ENCODE results near the gene SH3BGR. TPM values are rescaled to one million over a fixed set of nuclear protein-coding genes. Genes with fewer than 3 reads are reported as not detected.

Gene SH3BGR
- total RNA-seq, 1 experiment from 2014 or later: 3.2 TPM

- CTCF ChIA-PET: no interaction called here
- DNase-seq: no peak
- no peaks in the 10 kb centered on the region for H3K36me3 Mint-ChIP-seq (ENCODE audit: insufficient read depth, unreplicated experiment)
- no peak for TF ChIP-seq CTCF (IDR thresholded peaks at IDR 0.05; ENCODE audit: unreplicated experiment)
- H3K9me3 Mint-ChIP-seq (ENCODE audit: low read depth, unreplicated experiment): no peaks in the 10 kb centered on the region
- intact Hi-C loops (cut with micrococcal nuclease; ENCODE audit: unreplicated experiment): no loop called here
- H3K27me3 Mint-ChIP-seq (ENCODE audit: unreplicated experiment): no peaks in the 10 kb centered on the region
- no peak overlapping the region for H3K4me3 Mint-ChIP-seq (ENCODE audit: low read depth, unreplicated experiment)
- H3K4me1 Mint-ChIP-seq (ENCODE audit: low read depth, unreplicated experiment): no peaks in the 10 kb centered on the region
- no peak overlapping the region for H3K27ac Mint-ChIP-seq (ENCODE audit: unreplicated experiment)
- no TSS peak for BruUV-seq (replicated peaks)
These were observed 64.1 kb downstream of the SH3BGR start for GRCh38 chr21:39515684-39516472.

GRCh38 chr21:39518055-39518846, 66.5 kb downstream of the SH3BGR start:
- intact Hi-C loops (cut with micrococcal nuclease; ENCODE audit: unreplicated experiment): loop anchor here (1.0 to 2.0 kb wide), 2 partner anchors 113 to 197 kb away; no protein-coding TSS in a partner anchor
- TF ChIP-seq CTCF (IDR thresholded peaks at IDR 0.05; ENCODE audit: unreplicated experiment): peak; percentile 87
- Mint-ChIP-seq H3K9me3 (ENCODE audit: low read depth, unreplicated experiment) (no peaks in the 10 kb centered on the region), H3K4me3 (ENCODE audit: low read depth, unreplicated experiment) (no peak overlapping the region), H3K27ac (ENCODE audit: unreplicated experiment) (no peak overlapping the region), H3K27me3 (ENCODE audit: unreplicated experiment) (no peaks in the 10 kb centered on the region), H3K36me3 (ENCODE audit: insufficient read depth, unreplicated experiment) (no peaks in the 10 kb centered on the region), H3K4me1 (ENCODE audit: low read depth, unreplicated experiment) (no peaks in the 10 kb centered on the region)
- no TSS peak for BruUV-seq (replicated peaks)
- DNase-seq: peak; percentile 61
- CTCF ChIA-PET: interaction anchor here (0.6 to 2.1 kb wide), 5 partner anchors 9 to 199 kb away, joined by 3 to 7 read pairs (median 4); no protein-coding TSS in a partner anchor

- TF ChIP-seq CTCF (IDR thresholded peaks at IDR 0.05; ENCODE audit: unreplicated experiment): no peak
- H3K27ac Mint-ChIP-seq (ENCODE audit: unreplicated experiment): no peak overlapping the region
- no peak for DNase-seq
- BruUV-seq (replicated peaks): no TSS peak
- intact Hi-C loops (cut with micrococcal nuclease; ENCODE audit: unreplicated experiment): loop anchor here (1.0 to 2.0 kb wide), 2 partner anchors 112 to 196 kb away; no protein-coding TSS in a partner anchor
- H3K36me3 Mint-ChIP-seq (ENCODE audit: insufficient read depth, unreplicated experiment): no peaks in the 10 kb centered on the region
- H3K9me3 Mint-ChIP-seq (ENCODE audit: low read depth, unreplicated experiment): no peaks in the 10 kb centered on the region
- H3K4me3 Mint-ChIP-seq (ENCODE audit: low read depth, unreplicated experiment): no peak overlapping the region
- no peaks in the 10 kb centered on the region for H3K27me3 Mint-ChIP-seq (ENCODE audit: unreplicated experiment)
- CTCF ChIA-PET: interaction anchor here (0.6 to 2.1 kb wide), 5 partner anchors 8 to 198 kb away, joined by 3 to 7 read pairs (median 4); no protein-coding TSS in a partner anchor
- no peaks in the 10 kb centered on the region for H3K4me1 Mint-ChIP-seq (ENCODE audit: low read depth, unreplicated experiment)
These were observed 67.1 kb downstream of the SH3BGR start for GRCh38 chr21:39518847-39519210.

- intact Hi-C loops (cut with micrococcal nuclease; ENCODE audit: unreplicated experiment): loop anchor here (2.0 kb wide), 1 partner anchor 111 kb away; no protein-coding TSS in a partner anchor
- no peak for TF ChIP-seq CTCF (IDR thresholded peaks at IDR 0.05; ENCODE audit: unreplicated experiment)
- Mint-ChIP-seq H3K9me3 (ENCODE audit: low read depth, unreplicated experiment) (no peaks in the 10 kb centered on the region), H3K36me3 (ENCODE audit: insufficient read depth, unreplicated experiment) (no peaks in the 10 kb centered on the region), H3K27me3 (ENCODE audit: unreplicated experiment) (no peaks in the 10 kb centered on the region), H3K4me3 (ENCODE audit: low read depth, unreplicated experiment) (no peak overlapping the region), H3K4me1 (ENCODE audit: low read depth, unreplicated experiment) (no peaks in the 10 kb centered on the region), H3K27ac (ENCODE audit: unreplicated experiment) (no peak overlapping the region)
- CTCF ChIA-PET: interaction anchor here (0.6 to 0.7 kb wide), 2 partner anchors 10 to 191 kb away, joined by 3 to 4 read pairs; no protein-coding TSS in a partner anchor
- no peak for DNase-seq
- BruUV-seq (replicated peaks): no TSS peak
These were observed 68.1 kb downstream of the SH3BGR start for GRCh38 chr21:39519835-39520234.
